ENCODE data around the gene NSUN7.

The NSUN7 gene

GRCh38 chr4:40731361-40731760 lies 18.4 kb upstream of the NSUN7 start:
- no peak overlapping the region for H3K23ac ChIP-seq (ENCODE audit: low read length)
- H3K4ac ChIP-seq (ENCODE audit: low read depth, low read length): no peak overlapping the region
- H4K8ac ChIP-seq (ENCODE audit: low read depth, low read length): no peak overlapping the region
- H3K79me1 ChIP-seq (ENCODE audit: low read length): no peaks in the 10 kb centered on the region
- no peak overlapping the region for H3K4me3 ChIP-seq (ENCODE audit: low read length)
- no peak overlapping the region for H3K56ac ChIP-seq (ENCODE audit: low read length)
- no peaks in the 10 kb centered on the region for H3K36me3 ChIP-seq (ENCODE audit: control insufficient read depth, insufficient read depth, low read length)
- H3K18ac ChIP-seq (ENCODE audit: low read length): no peak overlapping the region
- no peaks in the 10 kb centered on the region for H3K27me3 ChIP-seq (ENCODE audit: insufficient read depth, low read length, poor library complexity)
- no peak overlapping the region for H2BK15ac ChIP-seq (replicated peaks; ENCODE audit: low read depth)
- no peak overlapping the region for H2AK5ac ChIP-seq (ENCODE audit: low read length)
- H2BK120ac ChIP-seq (ENCODE audit: low read depth, low read length): no peak overlapping the region
- no peak overlapping the region for H3K27ac ChIP-seq (ENCODE audit: low read depth, low read length)
- no peak for DNase-seq
- peaks cover 2% of the 10 kb centered on the region for H3K4me1 ChIP-seq (ENCODE audit: control insufficient read depth, low read depth, low read length)
- no peak overlapping the region for H4K5ac ChIP-seq (ENCODE audit: low read length)
- H2BK5ac ChIP-seq (ENCODE audit: low read length): no peak overlapping the region
- H3K4me2 ChIP-seq (ENCODE audit: low read length): no peak overlapping the region
- H3K9ac ChIP-seq (ENCODE audit: low read length): no peak overlapping the region
- H3K79me2 ChIP-seq (ENCODE audit: control insufficient read depth, insufficient read depth, low read length): no peaks in the 10 kb centered on the region

- H4K8ac ChIP-seq (ENCODE audit: low read depth, low read length): no peak overlapping the region
- no peak overlapping the region for H3K4me2 ChIP-seq (ENCODE audit: low read length)
- no peak overlapping the region for H2AK5ac ChIP-seq (ENCODE audit: low read length)
- no peak overlapping the region for H3K23ac ChIP-seq (ENCODE audit: low read length)
- H2BK120ac ChIP-seq (ENCODE audit: low read depth, low read length): no peak overlapping the region
- H3K4ac ChIP-seq (ENCODE audit: low read depth, low read length): no peak overlapping the region
- H3K4me3 ChIP-seq (ENCODE audit: low read length): no peak overlapping the region
- no peaks in the 10 kb centered on the region for H3K36me3 ChIP-seq (ENCODE audit: control insufficient read depth, insufficient read depth, low read length)
- DNase-seq: no peak
- no peaks in the 10 kb centered on the region for H3K79me1 ChIP-seq (ENCODE audit: low read length)
- WGBS (ENCODE audit: extremely low coverage, insufficient coverage, low lambda C conversion rate): no CpG with 5 or more reads among the region's 6 CpGs
- no peak overlapping the region for H4K5ac ChIP-seq (ENCODE audit: low read length)
- H2BK5ac ChIP-seq (ENCODE audit: low read length): no peak overlapping the region
- H3K9ac ChIP-seq (ENCODE audit: low read length): no peak overlapping the region
- no peaks in the 10 kb centered on the region for H3K27me3 ChIP-seq (ENCODE audit: insufficient read depth, low read length, poor library complexity)
- no peaks in the 10 kb centered on the region for H3K79me2 ChIP-seq (ENCODE audit: control insufficient read depth, insufficient read depth, low read length)
- no peak overlapping the region for H2BK15ac ChIP-seq (replicated peaks; ENCODE audit: low read depth)
- H3K27ac ChIP-seq (ENCODE audit: low read depth, low read length): no peak overlapping the region
- peaks cover 2% of the 10 kb centered on the region for H3K4me1 ChIP-seq (ENCODE audit: control insufficient read depth, low read depth, low read length)
- peak overlapping the region; percentile 34 for H3K56ac ChIP-seq (ENCODE audit: low read length)
- H3K18ac ChIP-seq (ENCODE audit: low read length): no peak overlapping the region
These were observed 17.9 kb upstream of the NSUN7 start for GRCh38 chr4:40731792-40732245.

- Histone ChIP-seq H2BK5ac (ENCODE audit: low read length) (no peak overlapping the region), H3K36me3 (ENCODE audit: control insufficient read depth, insufficient read depth, low read length) (no peaks in the 10 kb centered on the region), H3K27ac (ENCODE audit: low read depth, low read length) (no peak overlapping the region), H3K79me2 (ENCODE audit: control insufficient read depth, insufficient read depth, low read length) (no peaks in the 10 kb centered on the region), H3K9ac (ENCODE audit: low read length) (no peak overlapping the region), H3K4me3 (ENCODE audit: low read length) (no peak overlapping the region), H4K5ac (ENCODE audit: low read length) (no peak overlapping the region), H3K27me3 (ENCODE audit: insufficient read depth, low read length, poor library complexity) (no peaks in the 10 kb centered on the region), H3K18ac (ENCODE audit: low read length) (no peak overlapping the region), H3K79me1 (ENCODE audit: low read length) (no peaks in the 10 kb centered on the region), H3K4ac (ENCODE audit: low read depth, low read length) (no peak overlapping the region), H3K4me2 (ENCODE audit: low read length) (no peak overlapping the region), H4K8ac (ENCODE audit: low read depth, low read length) (no peak overlapping the region), H2BK120ac (ENCODE audit: low read depth, low read length) (no peak overlapping the region), H3K23ac (ENCODE audit: low read length) (no peak overlapping the region), H2AK5ac (ENCODE audit: low read length) (no peak overlapping the region), H2BK15ac (replicated peaks; ENCODE audit: low read depth) (no peak overlapping the region), H3K56ac (ENCODE audit: low read length) (peak overlapping the region; percentile 7), H3K4me1 (ENCODE audit: control insufficient read depth, low read depth, low read length) (peaks cover 2% of the 10 kb centered on the region)
- no CpG with 5 or more reads among the region's 7 CpGs for WGBS (ENCODE audit: extremely low coverage, insufficient coverage, low lambda C conversion rate)
- no peak for DNase-seq
These were observed 16.0 kb upstream of the NSUN7 start for GRCh38 chr4:40733752-40734151.

- no peak overlapping the region for H2BK120ac ChIP-seq (ENCODE audit: low read depth, low read length)
- no peaks in the 10 kb centered on the region for H3K27me3 ChIP-seq (ENCODE audit: insufficient read depth, low read length, poor library complexity)
- no peak overlapping the region for H2BK5ac ChIP-seq (ENCODE audit: low read length)
- no peaks in the 10 kb centered on the region for H3K36me3 ChIP-seq (ENCODE audit: control insufficient read depth, insufficient read depth, low read length)
- H3K79me2 ChIP-seq (ENCODE audit: control insufficient read depth, insufficient read depth, low read length): no peaks in the 10 kb centered on the region
- H3K18ac ChIP-seq (ENCODE audit: low read length): no peak overlapping the region
- no peak overlapping the region for H3K4me3 ChIP-seq (ENCODE audit: low read length)
- H3K27ac ChIP-seq (ENCODE audit: low read depth, low read length): no peak overlapping the region
- no peak overlapping the region for H3K4ac ChIP-seq (ENCODE audit: low read depth, low read length)
- peaks cover 2% of the 10 kb centered on the region for H3K4me1 ChIP-seq (ENCODE audit: control insufficient read depth, low read depth, low read length)
- no CpG with 5 or more reads among the region's 5 CpGs for WGBS (ENCODE audit: extremely low coverage, insufficient coverage, low lambda C conversion rate)
- H3K23ac ChIP-seq (ENCODE audit: low read length): no peak overlapping the region
- H2BK15ac ChIP-seq (replicated peaks; ENCODE audit: low read depth): no peak overlapping the region
- no peak overlapping the region for H2AK5ac ChIP-seq (ENCODE audit: low read length)
- no peak overlapping the region for H3K56ac ChIP-seq (ENCODE audit: low read length)
- no peak overlapping the region for H4K5ac ChIP-seq (ENCODE audit: low read length)
- H3K9ac ChIP-seq (ENCODE audit: low read length): no peak overlapping the region
- H3K79me1 ChIP-seq (ENCODE audit: low read length): no peaks in the 10 kb centered on the region
- no peak for DNase-seq
- no peak overlapping the region for H4K8ac ChIP-seq (ENCODE audit: low read depth, low read length)
- no peak overlapping the region for H3K4me2 ChIP-seq (ENCODE audit: low read length)
These were observed 15.3 kb upstream of the NSUN7 start for GRCh38 chr4:40734497-40734896.

GRCh38 chr4:40736910-40737309 lies 12.8 kb upstream of the NSUN7 start:
- H3K79me1 ChIP-seq (ENCODE audit: low read length): no peaks in the 10 kb centered on the region
- H2BK120ac ChIP-seq (ENCODE audit: low read depth, low read length): no peak overlapping the region
- H3K23ac ChIP-seq (ENCODE audit: low read length): no peak overlapping the region
- no peak overlapping the region for H2BK15ac ChIP-seq (replicated peaks; ENCODE audit: low read depth)
- no peak for DNase-seq
- no peak overlapping the region for H3K4me3 ChIP-seq (ENCODE audit: low read length)
- no peak overlapping the region for H4K5ac ChIP-seq (ENCODE audit: low read length)
- H4K8ac ChIP-seq (ENCODE audit: low read depth, low read length): no peak overlapping the region
- H3K36me3 ChIP-seq (ENCODE audit: control insufficient read depth, insufficient read depth, low read length): no peaks in the 10 kb centered on the region
- H3K4me2 ChIP-seq (ENCODE audit: low read length): no peak overlapping the region
- no peaks in the 10 kb centered on the region for H3K27me3 ChIP-seq (ENCODE audit: insufficient read depth, low read length, poor library complexity)
- no peak overlapping the region for H2AK5ac ChIP-seq (ENCODE audit: low read length)
- no peak overlapping the region for H3K9ac ChIP-seq (ENCODE audit: low read length)
- H3K18ac ChIP-seq (ENCODE audit: low read length): no peak overlapping the region
- H3K79me2 ChIP-seq (ENCODE audit: control insufficient read depth, insufficient read depth, low read length): no peaks in the 10 kb centered on the region
- peaks cover 2% of the 10 kb centered on the region for H3K4me1 ChIP-seq (ENCODE audit: control insufficient read depth, low read depth, low read length)
- H3K27ac ChIP-seq (ENCODE audit: low read depth, low read length): no peak overlapping the region
- no peak overlapping the region for H3K56ac ChIP-seq (ENCODE audit: low read length)
- H3K4ac ChIP-seq (ENCODE audit: low read depth, low read length): no peak overlapping the region
- WGBS (ENCODE audit: extremely low coverage, insufficient coverage, low lambda C conversion rate): 100% methylated on average over 1 of the region's 1 CpG
- H2BK5ac ChIP-seq (ENCODE audit: low read length): no peak overlapping the region

- Histone ChIP-seq H3K18ac (ENCODE audit: low read length) (no peak overlapping the region), H3K79me2 (ENCODE audit: control insufficient read depth, insufficient read depth, low read length) (no peaks in the 10 kb centered on the region), H3K4me2 (ENCODE audit: low read length) (no peak overlapping the region), H2BK5ac (ENCODE audit: low read length) (no peak overlapping the region), H3K27ac (ENCODE audit: low read depth, low read length) (no peak overlapping the region), H3K23ac (ENCODE audit: low read length) (no peak overlapping the region), H4K8ac (ENCODE audit: low read depth, low read length) (no peak overlapping the region), H3K56ac (ENCODE audit: low read length) (no peak overlapping the region), H3K79me1 (ENCODE audit: low read length) (no peaks in the 10 kb centered on the region), H2BK120ac (ENCODE audit: low read depth, low read length) (no peak overlapping the region), H3K4ac (ENCODE audit: low read depth, low read length) (no peak overlapping the region), H3K27me3 (ENCODE audit: insufficient read depth, low read length, poor library complexity) (no peaks in the 10 kb centered on the region), H2BK15ac (replicated peaks; ENCODE audit: low read depth) (no peak overlapping the region), H3K4me1 (ENCODE audit: control insufficient read depth, low read depth, low read length) (no peaks in the 10 kb centered on the region), H3K36me3 (ENCODE audit: control insufficient read depth, insufficient read depth, low read length) (no peaks in the 10 kb centered on the region), H2AK5ac (ENCODE audit: low read length) (no peak overlapping the region), H4K5ac (ENCODE audit: low read length) (no peak overlapping the region), H3K9ac (ENCODE audit: low read length) (no peak overlapping the region), H3K4me3 (ENCODE audit: low read length) (no peak overlapping the region)
- no CpG with 5 or more reads among the region's 2 CpGs for whole genome bisulfite sequencing (ENCODE audit: extremely low coverage, insufficient coverage, low lambda C conversion rate)
- DNase-seq: no peak
These were observed 11.9 kb upstream of the NSUN7 start for GRCh38 chr4:40737879-40738278.
